Testis (tissue), 3 donors: ENCODE data around the gene TRMT61A. TPM values are rescaled to one million over a fixed set of nuclear protein-coding genes. Genes with fewer than 3 reads are reported as not detected.

Experiments
- DNase-seq: peaks from one replicate; pipeline ENCODE4 v3.0.0-alpha.2; 2019
- H3K27ac ChIP-seq, 2 donors: fragments of 200-600 bp; sonication (generic); one replicate each; pipeline ENCODE4 v1.5.1; 2019
- H3K27me3 ChIP-seq: fragments of 200-600 bp; sonication (generic); one replicate; pipeline ENCODE4 v1.5.1; 2019
- H3K36me3 ChIP-seq: fragments of 200-600 bp; sonication (generic); one replicate; pipeline ENCODE4 v1.5.1; 2017; ENCODE audit warnings: low read depth; ENCODE audit errors: missing control alignments
- H3K4me1 ChIP-seq: fragments of 200-600 bp; sonication (generic); one replicate; pipeline ENCODE4 v1.5.1; 2019
- H3K4me3 ChIP-seq, 2 donors: fragments of 200-600 bp; sonication (generic); one replicate each; pipeline ENCODE4 v1.5.1; 2017 to 2019
- H3K9me3 ChIP-seq: fragments of 200-600 bp; sonication (generic); one replicate; pipeline ENCODE4 v1.5.1; 2017
- CTCF ChIP-seq, 3 experiments: fragments of 450-650 bp in 2 of 3; fragments of 200-600 bp in 1 of 3; sonication (generic) in 1 of 3; IDR thresholded peaks; one replicate each; pipeline ENCODE4 v1.5.1; 2016 to 2019; ENCODE audit warnings: antibody characterized with exemption in 3 of 3, mild to moderate bottlenecking in 2 of 3, moderate library complexity in 1 of 3
- POLR2A ChIP-seq: fragments of 450-650 bp; IDR thresholded peaks from one replicate; pipeline ENCODE4 v1.6.1; 2017; ENCODE audit warnings: antibody characterized with exemption, mild to moderate bottlenecking, moderate library complexity
- WGBS, 2 donors: methylation state at CpG; one replicate each; pipeline ENCODE4 v1.1.5; 2018; 5-methylcytosine and 5-hydroxymethylcytosine counted together
- intact Hi-C: fragments of 100-400 bp; cut with DNase I; formaldehyde crosslinking; loops from one replicate; pipeline ENCODE4 v1.15.1; 2023; ENCODE audit warnings: low total_unique reads
- polyA plus RNA-seq: library from polyadenylated mRNA; stranded (reverse); fragments of 350-450 nt; fragmentation: Illumina TruSeq; extraction: RNeasy Lipid Tissue Mini Kit (QIAGEN cat#74804); gene quantifications from one replicate; pipeline ENCODE4 v1.2.3, GENCODE V29; 2014; ENCODE audit warnings: low read depth, low replicate concordance; ENCODE audit not compliant: insufficient read depth
- total RNA-seq, 2 donors: library from RNA; depleted of rRNA; stranded (reverse); fragments of >200 nt; gene quantifications; one replicate each; pipeline ENCODE4 v1.2.3, GENCODE V29; 2016

TRMT61A gene
- total and polyA plus RNA-seq, 3 donors from 2014 or later: 12.1 to 29.8 (median 19.1) TPM

GRCh38 chr14:103543721-103544387 is 14.9 kb downstream of the TRMT61A start:
- peak; percentile 58 for DNase-seq
- TF ChIP-seq POLR2A: no peak
- no peak for TF ChIP-seq CTCF (IDR thresholded peaks at IDR 0.05)
- peak overlapping the region in 1 of 2 donors; percentile 66 for H3K27ac ChIP-seq
- H3K4me1 ChIP-seq: peaks cover 61% of the 10 kb centered on the region
- intact Hi-C loops: no loop called here
- H3K4me3 ChIP-seq: no peak overlapping the region
- H3K9me3 ChIP-seq: no peaks in the 10 kb centered on the region
- H3K27me3 ChIP-seq: no peaks in the 10 kb centered on the region
- 43 to 48% methylated on average over 7 to 19 of the region's 19 CpGs for WGBS, 2 donors
- H3K36me3 ChIP-seq: no peaks in the 10 kb centered on the region

GRCh38 chr14:103544388-103545218 is 15.6 kb downstream of the TRMT61A start:
- H3K27ac ChIP-seq: peak overlapping the region in 1 of 2 donors; percentile 66
- H3K36me3 ChIP-seq: no peaks in the 10 kb centered on the region
- intact Hi-C loops: no loop called here
- TF ChIP-seq CTCF (IDR thresholded peaks at IDR 0.05) (no peak), POLR2A (no peak)
- H3K9me3 ChIP-seq: no peaks in the 10 kb centered on the region
- 54 to 57% methylated on average over 20 to 24 of the region's 35 CpGs for WGBS, 2 donors
- no peak overlapping the region for H3K4me3 ChIP-seq
- peaks cover 59% of the 10 kb centered on the region for H3K4me1 ChIP-seq
- H3K27me3 ChIP-seq: no peaks in the 10 kb centered on the region
- DNase-seq: peak; percentile 67

- intact Hi-C loops: no loop called here
- no peak overlapping the region for H3K27ac ChIP-seq
Measured at GRCh38 chr14:103545219-103545914, 16.4 kb downstream of the TRMT61A start.

More at GRCh38 chr14:103545219-103545914, 16.4 kb downstream of the TRMT61A start:
- no peaks in the 10 kb centered on the region for H3K9me3 ChIP-seq
- peaks cover 61% of the 10 kb centered on the region for H3K4me1 ChIP-seq
- WGBS, 2 donors: 80 to 91% methylated on average over 2 to 29 of the region's 29 CpGs
- DNase-seq: no peak
- TF ChIP-seq CTCF (IDR thresholded peaks at IDR 0.05): no peak
- no peak for TF ChIP-seq POLR2A
- H3K36me3 ChIP-seq: no peaks in the 10 kb centered on the region
- H3K4me3 ChIP-seq: no peak overlapping the region
- no peaks in the 10 kb centered on the region for H3K27me3 ChIP-seq
